GM12892 (cell line): Measurements from ENCODE around the gene EPHA1.

Experiments used
- DNase-seq: peaks from one replicate; pipeline ENCODE4 v3.0.0; 2011; ENCODE audit not compliant: insufficient read length
- FAIRE-seq: peaks from 2 replicates; lab custom pipeline; 2011; peaks lifted over from hg19 to GRCh38; lab: Jason Lieb, UNC
- POLR2A ChIP-seq: IDR thresholded peaks from 2 replicates; pipeline ENCODE4 v1.6.1; 2011; ENCODE audit warnings: low read depth, low read length, control low read depth
- POLR2AphosphoS5 ChIP-seq: IDR thresholded peaks from 2 replicates; pipeline ENCODE4 v1.6.1; 2011; ENCODE audit warnings: low read depth, low read length, control low read depth
- TAF1 ChIP-seq: IDR thresholded peaks from 2 replicates; pipeline ENCODE4 v1.6.1; 2011; ENCODE audit warnings: low read depth, mild to moderate bottlenecking, control low read depth, low read length, borderline replicate concordance

The EPHA1 gene

GRCh38 chr7:143341842-143342241, 66.8 kb downstream of the EPHA1 start:
- no peak for TF ChIP-seq TAF1
- TF ChIP-seq POLR2AphosphoS5, result no peak
- no peak for TF ChIP-seq POLR2A
- no peak for DNase-seq
- FAIRE-seq, result no peak
